GM12892 (cell line): ENCODE data around the gene EVA1C.

Experiments used
- POLR2A ChIP-seq: IDR thresholded peaks from 2 replicates; pipeline ENCODE4 v1.6.1; 2011; ENCODE audit warnings: low read depth, low read length, control low read depth
- POLR2AphosphoS5 ChIP-seq: IDR thresholded peaks from 2 replicates; pipeline ENCODE4 v1.6.1; 2011; ENCODE audit warnings: low read depth, low read length, control low read depth

GRCh38 chr21:32456497-32456918 is 44.0 kb downstream of the EVA1C start:
- no peak for TF ChIP-seq POLR2A
- TF ChIP-seq POLR2AphosphoS5: no peak
